NCI-H2227 (cell line): Measurements from ENCODE around the gene C2.
"Not testable (repeated sequence)": the region's sequence is repeated elsewhere in the genome, so short reads cannot be mapped to it uniquely, and the experiment has no call there.

Experiments
- DNase-seq: peaks from one replicate; lab custom pipeline; 2025; ENCODE audit not compliant: unreplicated experiment; lab: John Stamatoyannopoulos, UW

C2 gene

GRCh38 chr6:31898383-31899011, 29.0 kb upstream of the C2 start:
- DNase-seq, result peak; percentile 67

- DNase-seq, result no peak
These were observed 28.3 kb upstream of the C2 start for GRCh38 chr6:31899215-31899614.

- no peak for DNase-seq
These were observed 27.4 kb upstream of the C2 start for GRCh38 chr6:31899882-31900722.

- peak; percentile 58 for DNase-seq
These were observed 26.6 kb upstream of the C2 start for GRCh38 chr6:31900917-31901414.

GRCh38 chr6:31901415-31901952, 26.0 kb upstream of the C2 start:
- DNase-seq, result peak; percentile 77

GRCh38 chr6:31901953-31902643, 25.4 kb upstream of the C2 start, which contains the start of gene ZBTB12:
TSS of gene ZBTB12 (minus strand) at chr6:31902086. CDS start at chr6:31901305, 781 bp downstream.
- DNase-seq, result peak; percentile 99

- DNase-seq, result no peak
These were observed 23.6 kb upstream of the C2 start for GRCh38 chr6:31903957-31904356.

- no peak for DNase-seq
These were observed 22.5 kb upstream of the C2 start for GRCh38 chr6:31905041-31905440.

- DNase-seq, result peak; percentile 27
These were observed 21.4 kb upstream of the C2 start for GRCh38 chr6:31906122-31906521.

GRCh38 chr6:31906727-31907126, 20.8 kb upstream of the C2 start:
- DNase-seq, result not testable (repeated sequence)

- DNase-seq, result peak; percentile 53
These were observed 20.2 kb upstream of the C2 start for GRCh38 chr6:31907158-31907813.

- DNase-seq, result not testable (repeated sequence)
These were observed 19.3 kb upstream of the C2 start for GRCh38 chr6:31908255-31908654.

GRCh38 chr6:31908791-31909190, 18.7 kb upstream of the C2 start:
- no peak for DNase-seq

- DNase-seq, result not testable (repeated sequence)
These were observed 18.2 kb upstream of the C2 start for GRCh38 chr6:31909298-31909697.

- peak; percentile 18 for DNase-seq
These were observed 15.5 kb upstream of the C2 start for GRCh38 chr6:31911826-31912585.

- DNase-seq, result no peak
These were observed 12.2 kb upstream of the C2 start for GRCh38 chr6:31915351-31915750.

- DNase-seq, result no peak
These were observed 11.8 kb upstream of the C2 start for GRCh38 chr6:31915756-31916155.

GRCh38 chr6:31918069-31918720, 9.3 kb upstream of the C2 start:
- DNase-seq, result no peak

GRCh38 chr6:31919624-31920303, 7.8 kb upstream of the C2 start:
- DNase-seq, result no peak
